Lung (tissue), 12 donors: ENCODE data around the gene SLC35F4. TPM values are rescaled to one million over a fixed set of nuclear protein-coding genes. Genes with fewer than 3 reads are reported as not detected.

Source experiments
- ATAC-seq: fragments of 200-7000 bp; cut with Tn5 transposase; one replicate; pipeline ENCODE4 v1.9.1; 2020; ENCODE audit warnings: moderate number of reproducible peaks; ENCODE audit not compliant: insufficient read depth, low FRiP score
- DNase-seq, 3 donors: peaks; one replicate each; pipeline ENCODE4 v3.0.0-alpha.2; 2013 to 2017
- H3K27ac ChIP-seq, 2 donors: one replicate each; pipeline ENCODE4 v1.5.1; 2013; ENCODE audit warnings: mild to moderate bottlenecking in 2 of 2, moderate library complexity in 2 of 2, control low read depth in 1 of 2, inconsistent platforms in 1 of 2, low read depth in 1 of 2, low read length in 1 of 2
- H3K27me3 ChIP-seq, 3 donors: one replicate each; pipeline ENCODE4 v1.5.1; 2013; ENCODE audit warnings: low read length in 2 of 3; ENCODE audit not compliant: control insufficient read depth in 3 of 3, insufficient read depth in 3 of 3
- H3K36me3 ChIP-seq, 4 donors: one replicate each; pipeline ENCODE4 v1.5.1; 2013; ENCODE audit warnings: low read length in 4 of 4, mild to moderate bottlenecking in 1 of 4, moderate library complexity in 1 of 4; ENCODE audit not compliant: control insufficient read depth in 4 of 4, insufficient read depth in 4 of 4
- H3K4me1 ChIP-seq, 5 donors: one replicate each; pipeline ENCODE4 v1.5.1; 2013; ENCODE audit warnings: low read length in 5 of 5, mild to moderate bottlenecking in 2 of 5, moderate library complexity in 1 of 5; ENCODE audit not compliant: control insufficient read depth in 5 of 5, insufficient read depth in 5 of 5
- H3K4me3 ChIP-seq: one replicate; pipeline ENCODE4 v1.5.1; 2013; ENCODE audit warnings: mild to moderate bottlenecking, control low read depth, moderate library complexity
- H3K9ac ChIP-seq, 2 donors: one replicate each; pipeline ENCODE4 v1.5.1; 2013; ENCODE audit warnings: low read length in 2 of 2, control low read depth in 1 of 2; ENCODE audit not compliant: insufficient read depth in 1 of 2
- H3K9me3 ChIP-seq, 4 donors: one replicate each; pipeline ENCODE4 v1.5.1; 2013; ENCODE audit warnings: low read length in 3 of 4, mild to moderate bottlenecking in 1 of 4, moderate library complexity in 1 of 4; ENCODE audit not compliant: control insufficient read depth in 4 of 4, insufficient read depth in 3 of 4
- WGBS, 2 donors: extraction: QIAGEN DNeasy Blood & Tissue Kit; methylation state at CpG; one replicate each; pipeline ENCODE4 v1.1.7; 2013; 5-methylcytosine and 5-hydroxymethylcytosine counted together
- polyA plus RNA-seq, 2 donors: library from polyadenylated mRNA; stranded (reverse); fragments of 200-250 nt; gene quantifications; one replicate each; pipeline ENCODE4 v1.2.1, GENCODE V29; 2013
- total RNA-seq, 2 donors: library from RNA; depleted of rRNA in 1 of 2; stranded (reverse); fragments of >200 nt in 1 of 2; gene quantifications; one replicate each; pipeline ENCODE4 v1.2.1, GENCODE V29; 2014 to 2021
- TF ChIP-seq, protein P1 (sequence below): IDR thresholded peaks from 2 replicates; pipeline ENCODE4 v1.5.1; 2012; ENCODE audit warnings: mild to moderate bottlenecking; ENCODE audit errors: control extremely low read depth, extremely low read depth
- donor health status: control.
- donor health status: control.
- donor health status: Bipolar disorder and iron deficiency.
- donor health status: healthy.
- donor health status: DM: yes; HTN: yes; CAD: no.

Gene SLC35F4
- total and polyA plus RNA-seq, 4 donors: not detected

DNA sequence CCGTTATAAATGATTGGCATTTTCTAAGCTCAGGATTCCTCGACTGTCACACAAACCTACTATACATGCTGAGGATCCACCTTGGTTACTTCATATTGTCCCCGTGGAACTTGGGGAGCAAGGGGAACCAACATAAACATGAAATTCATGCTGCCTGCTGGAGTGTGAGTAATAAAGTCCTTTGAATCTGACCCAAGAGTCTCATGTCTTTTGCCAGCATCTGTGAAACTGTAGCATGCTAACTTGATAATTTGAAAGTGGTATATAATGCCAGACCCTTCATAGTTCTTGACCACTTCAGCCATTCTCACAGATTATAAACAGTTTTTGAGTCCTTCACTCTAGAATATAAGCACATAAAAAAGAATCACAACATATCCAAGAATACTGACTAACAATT is 17.1 kb downstream of the SLC35F4 start:
- Histone ChIP-seq H3K36me3 (no peaks in the 10 kb centered on the region), H3K4me3 (no peak overlapping the region), H3K27me3 (no peaks in the 10 kb centered on the region), H3K9me3 (no peaks in the 10 kb centered on the region), H3K4me1 (no peaks in the 10 kb centered on the region), H3K9ac (no peak overlapping the region), H3K27ac (no peak overlapping the region)
- DNase-seq (no peak), ATAC-seq (no peak)
- TF ChIP-seq, protein P1, sequence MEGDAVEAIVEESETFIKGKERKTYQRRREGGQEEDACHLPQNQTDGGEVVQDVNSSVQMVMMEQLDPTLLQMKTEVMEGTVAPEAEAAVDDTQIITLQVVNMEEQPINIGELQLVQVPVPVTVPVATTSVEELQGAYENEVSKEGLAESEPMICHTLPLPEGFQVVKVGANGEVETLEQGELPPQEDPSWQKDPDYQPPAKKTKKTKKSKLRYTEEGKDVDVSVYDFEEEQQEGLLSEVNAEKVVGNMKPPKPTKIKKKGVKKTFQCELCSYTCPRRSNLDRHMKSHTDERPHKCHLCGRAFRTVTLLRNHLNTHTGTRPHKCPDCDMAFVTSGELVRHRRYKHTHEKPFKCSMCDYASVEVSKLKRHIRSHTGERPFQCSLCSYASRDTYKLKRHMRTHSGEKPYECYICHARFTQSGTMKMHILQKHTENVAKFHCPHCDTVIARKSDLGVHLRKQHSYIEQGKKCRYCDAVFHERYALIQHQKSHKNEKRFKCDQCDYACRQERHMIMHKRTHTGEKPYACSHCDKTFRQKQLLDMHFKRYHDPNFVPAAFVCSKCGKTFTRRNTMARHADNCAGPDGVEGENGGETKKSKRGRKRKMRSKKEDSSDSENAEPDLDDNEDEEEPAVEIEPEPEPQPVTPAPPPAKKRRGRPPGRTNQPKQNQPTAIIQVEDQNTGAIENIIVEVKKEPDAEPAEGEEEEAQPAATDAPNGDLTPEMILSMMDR: no peak
- WGBS, 2 donors: 73 to 76% methylated on average over 3 of the region's 3 CpGs

DNA sequence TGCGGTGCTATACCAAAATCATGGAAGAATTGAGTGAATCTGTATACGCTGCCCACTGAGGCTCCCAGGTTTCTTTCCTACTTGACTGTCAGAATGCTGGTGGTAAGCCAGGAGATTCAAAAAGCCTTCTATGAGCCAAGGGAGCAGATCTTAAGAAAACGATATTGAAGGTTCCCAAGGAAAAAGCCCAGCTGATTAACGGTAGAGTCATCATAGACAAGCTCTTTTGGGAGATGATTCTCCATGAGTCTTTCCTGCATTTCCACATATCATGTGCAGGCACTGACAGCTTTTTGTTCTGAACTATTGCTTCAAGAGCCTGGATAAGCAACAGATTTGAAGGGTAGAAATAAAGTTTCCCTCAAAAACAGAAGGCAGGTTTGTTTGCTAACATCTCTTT is 17.5 kb downstream of the SLC35F4 start:
- Histone ChIP-seq H3K9me3 (no peaks in the 10 kb centered on the region), H3K4me1 (no peaks in the 10 kb centered on the region), H3K27me3 (no peaks in the 10 kb centered on the region), H3K27ac (no peak overlapping the region), H3K4me3 (no peak overlapping the region), H3K36me3 (no peaks in the 10 kb centered on the region), H3K9ac (no peak overlapping the region)
- no peak for DNase-seq
- no peak for ATAC-seq
- TF ChIP-seq, protein P1: no peak
- 92 to 94% methylated on average over 4 of the region's 4 CpGs for WGBS, 2 donors

DNA sequence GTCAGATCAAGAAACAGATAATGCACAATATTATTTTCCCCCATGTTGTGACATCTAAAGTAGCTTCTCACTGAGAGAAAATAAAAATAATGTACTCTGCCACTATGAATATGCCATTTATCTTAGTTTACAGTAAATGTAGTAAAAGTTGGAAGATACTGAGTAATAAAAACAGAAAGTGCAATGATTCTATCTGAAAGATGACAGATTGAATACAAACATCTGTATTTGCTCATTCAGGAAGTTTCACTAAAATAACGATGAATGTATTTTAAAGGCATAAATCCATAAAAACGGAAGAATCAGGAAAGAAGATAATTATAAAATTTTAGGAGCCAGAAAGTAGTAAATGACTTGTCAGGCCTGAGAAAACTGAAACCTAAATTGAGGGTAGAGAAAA is 18.2 kb downstream of the SLC35F4 start:
- WGBS, 2 donors: 83 to 91% methylated on average over 2 of the region's 2 CpGs
- H3K36me3 ChIP-seq: no peaks in the 10 kb centered on the region
- no peak overlapping the region for H3K4me3 ChIP-seq
- no peak for ATAC-seq
- no peaks in the 10 kb centered on the region for H3K4me1 ChIP-seq
- no peaks in the 10 kb centered on the region for H3K27me3 ChIP-seq
- no peak overlapping the region for H3K27ac ChIP-seq
- H3K9me3 ChIP-seq: no peaks in the 10 kb centered on the region
- no peak overlapping the region for H3K9ac ChIP-seq
- DNase-seq: no peak
- TF ChIP-seq, protein P1: no peak

DNA sequence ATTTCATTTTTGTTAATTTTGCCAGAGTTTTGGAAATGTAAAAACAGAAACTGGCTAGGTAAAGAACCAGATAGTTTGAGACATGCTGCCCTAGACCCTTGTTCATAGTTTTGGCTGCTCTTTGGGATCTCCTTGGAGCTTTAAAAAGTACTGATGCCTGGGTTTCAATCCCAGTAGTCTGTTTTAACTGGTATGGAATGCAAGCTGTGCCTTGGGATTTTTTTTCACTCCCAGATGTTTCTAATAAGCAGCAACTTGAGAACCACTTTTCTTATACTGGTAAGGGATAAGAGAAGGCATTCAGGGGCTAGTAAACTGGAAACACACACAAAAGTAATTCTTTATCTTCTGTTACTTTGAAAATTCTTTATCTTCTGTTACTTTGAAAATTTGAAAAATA is 18.8 kb downstream of the SLC35F4 start:
- Histone ChIP-seq H3K9ac (no peak overlapping the region), H3K27me3 (no peaks in the 10 kb centered on the region), H3K27ac (no peak overlapping the region), H3K4me3 (no peak overlapping the region), H3K9me3 (no peaks in the 10 kb centered on the region), H3K4me1 (no peaks in the 10 kb centered on the region), H3K36me3 (no peaks in the 10 kb centered on the region)
- no peak for ATAC-seq
- no peak for DNase-seq
- TF ChIP-seq, protein P1: no peak
